Eye (tissue), 1 donor: Measurements from ENCODE around the gene MPRIP.

ENCODE experiments used
- DNase-seq: peaks from one replicate; pipeline ENCODE4 v3.0.0-alpha.2; 2015

MPRIP gene

DNA sequence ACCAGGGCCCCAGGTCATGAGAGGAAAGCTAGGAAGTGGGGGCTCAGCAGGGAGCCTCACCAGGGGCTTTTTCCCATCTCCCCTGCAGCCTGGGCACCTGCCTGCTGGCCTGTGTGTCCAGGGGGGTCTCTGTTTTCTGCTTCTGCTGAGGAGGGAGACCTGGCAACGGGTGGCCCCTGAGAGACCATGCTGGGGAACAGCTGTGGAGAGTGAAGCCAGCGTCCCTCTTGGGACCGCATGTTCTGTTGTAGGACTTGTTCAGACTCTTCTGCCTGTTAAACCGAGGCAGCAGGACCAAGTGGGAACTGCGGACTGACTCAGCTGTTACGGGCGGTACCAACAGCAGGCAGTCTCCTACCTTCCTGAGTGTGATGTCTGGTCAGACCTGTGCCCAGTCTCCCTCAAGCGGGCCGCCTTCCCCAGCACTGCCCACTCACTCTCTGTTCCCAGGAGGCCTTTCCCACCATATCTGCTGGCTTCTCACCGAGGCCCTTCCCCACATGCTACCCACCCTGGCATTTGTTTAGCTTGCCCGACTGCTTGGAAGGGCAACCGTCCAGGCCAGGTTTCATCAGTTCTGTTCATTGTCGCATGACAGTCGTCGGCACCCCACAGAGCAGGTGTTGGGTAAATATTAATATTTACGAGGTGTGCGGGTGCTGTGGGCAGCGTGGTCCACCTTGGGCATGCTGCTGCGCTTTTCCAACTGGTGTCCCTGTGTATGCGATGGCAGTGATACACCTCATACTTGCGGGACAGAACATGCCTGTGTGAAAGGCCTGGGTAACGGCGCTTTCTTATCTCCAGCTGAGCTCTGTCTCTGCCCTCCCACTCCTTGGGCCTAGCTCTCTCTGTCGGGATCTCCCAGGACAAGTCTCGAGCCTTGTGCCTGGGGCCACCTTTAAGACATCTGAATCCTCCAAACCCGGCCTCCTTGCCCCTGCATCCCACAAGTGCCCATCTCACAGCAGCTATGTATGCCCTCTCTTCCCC lies 69.4 kb downstream of the MPRIP start:
- DNase-seq: no peak

DNA sequence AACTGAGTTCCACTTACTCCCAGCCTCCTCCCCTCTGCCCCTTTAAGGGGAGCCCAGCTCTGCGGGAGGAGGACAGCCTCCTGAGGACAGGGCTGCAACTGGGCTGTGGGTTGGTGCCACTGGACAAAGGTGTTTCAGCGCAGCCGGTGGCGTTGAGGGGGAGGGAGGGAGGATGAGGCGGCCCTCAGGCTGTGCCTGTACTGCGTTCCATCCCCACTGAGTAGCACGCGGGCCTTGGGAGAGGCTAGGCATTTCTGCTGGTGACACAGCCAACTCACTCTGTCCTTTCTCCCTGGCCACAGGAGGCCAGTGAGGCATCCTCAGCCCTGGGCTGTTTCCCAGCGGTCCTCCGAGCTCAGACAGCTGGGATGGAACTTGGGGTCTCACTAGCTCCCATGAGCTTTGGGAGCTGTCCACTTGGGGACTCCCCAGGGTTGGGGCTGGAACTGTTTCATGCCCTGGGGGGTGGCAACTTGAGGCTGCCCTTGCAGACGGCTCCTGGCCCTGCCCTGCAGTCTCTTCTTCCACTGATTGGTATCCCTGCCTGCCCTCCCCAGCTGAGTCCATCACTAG lies 70.5 kb downstream of the MPRIP start:
- DNase-seq: no peak

DNA sequence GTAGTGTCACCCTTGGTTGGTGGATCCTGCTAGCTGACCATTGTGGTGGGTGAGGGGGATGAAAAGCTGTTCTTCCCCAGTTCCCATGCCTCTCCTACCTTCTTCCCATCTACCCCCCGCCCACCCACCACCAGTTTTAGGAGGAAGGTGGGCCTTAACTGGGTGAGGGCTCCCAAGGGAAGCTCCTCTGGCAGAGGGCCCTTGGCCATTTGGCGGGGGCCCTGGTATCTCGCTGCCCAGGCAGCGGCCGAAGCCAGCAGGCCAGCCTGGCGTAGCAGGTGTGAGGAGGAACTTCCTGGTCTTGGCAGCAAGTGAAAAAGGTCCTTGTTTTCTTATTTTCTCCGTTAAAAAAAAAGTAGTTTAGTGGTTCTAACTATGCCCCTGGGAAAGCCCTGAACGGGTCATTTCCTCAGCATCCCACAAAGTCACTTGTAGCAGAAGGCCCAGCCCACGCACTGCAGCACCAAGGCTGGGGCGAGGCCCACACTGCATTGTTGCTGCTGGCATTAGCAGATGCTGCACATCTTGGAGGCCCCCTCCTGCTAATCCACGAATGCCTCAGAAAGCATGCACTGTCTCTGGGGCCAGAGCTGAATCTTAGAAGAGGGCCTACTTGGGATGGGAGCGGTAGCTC lies 72.5 kb downstream of the MPRIP start:
- DNase-seq: no peak

DNA sequence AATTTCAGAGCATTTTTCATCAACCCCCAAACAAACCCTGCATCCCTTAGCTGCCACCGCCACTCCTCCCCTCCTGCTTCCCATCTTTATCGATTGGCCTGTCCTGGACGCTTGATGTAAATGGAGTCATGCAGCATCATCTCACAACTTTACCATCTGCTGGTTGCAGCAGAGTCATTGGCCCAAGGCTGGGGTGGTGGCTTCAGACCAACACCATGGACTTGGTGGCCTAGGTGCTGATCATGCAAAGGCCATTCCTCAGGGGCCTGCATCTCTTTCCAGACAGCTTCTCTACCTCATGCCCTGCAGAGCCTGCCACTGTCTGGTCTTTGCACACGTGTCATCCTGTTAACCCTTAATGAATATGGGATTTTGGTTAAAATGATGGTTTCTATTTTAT lies 73.4 kb downstream of the MPRIP start:
- DNase-seq: no peak

DNA sequence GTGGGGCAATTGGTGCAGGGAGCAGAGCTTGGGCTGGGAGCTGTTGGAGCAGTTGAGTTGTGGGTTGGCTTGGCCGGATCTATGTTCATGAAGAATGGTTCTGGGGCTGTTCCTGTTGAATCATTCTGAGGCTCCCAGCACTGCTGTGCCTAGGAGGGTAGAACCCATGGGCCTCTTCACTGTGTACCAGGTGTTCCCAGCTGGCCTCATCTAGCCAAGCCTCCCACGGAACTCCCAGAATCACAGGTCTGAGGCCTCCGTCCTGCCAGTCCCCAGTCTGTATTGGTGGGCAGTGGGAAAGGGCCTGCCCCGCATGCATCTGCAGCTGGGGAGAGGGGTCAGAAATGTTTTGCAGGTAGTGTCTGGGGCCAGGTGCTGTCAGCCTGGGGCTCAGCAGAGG lies 74.1 kb downstream of the MPRIP start:
- DNase-seq: no peak

DNA sequence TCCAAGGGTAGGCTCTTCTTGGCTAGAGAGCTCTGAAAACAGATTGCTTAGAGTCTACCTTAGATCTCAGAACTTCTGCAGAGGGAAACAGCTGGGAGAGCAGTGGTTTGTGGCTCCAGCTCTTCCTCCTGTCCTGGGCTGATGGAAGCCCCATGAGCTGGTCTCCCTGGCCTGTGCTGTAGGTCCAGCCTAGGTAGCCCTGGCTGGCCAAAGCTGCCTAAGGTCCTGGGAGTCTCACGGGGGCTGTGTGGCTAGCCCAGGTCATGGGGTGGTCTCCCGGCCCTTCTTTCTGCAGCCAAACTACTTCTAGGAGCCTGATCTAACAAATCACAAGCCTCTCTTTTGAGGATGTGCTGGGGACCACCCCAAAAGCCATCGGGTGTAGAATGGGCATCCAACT lies 75.7 kb downstream of the MPRIP start:
- DNase-seq: no peak

DNA sequence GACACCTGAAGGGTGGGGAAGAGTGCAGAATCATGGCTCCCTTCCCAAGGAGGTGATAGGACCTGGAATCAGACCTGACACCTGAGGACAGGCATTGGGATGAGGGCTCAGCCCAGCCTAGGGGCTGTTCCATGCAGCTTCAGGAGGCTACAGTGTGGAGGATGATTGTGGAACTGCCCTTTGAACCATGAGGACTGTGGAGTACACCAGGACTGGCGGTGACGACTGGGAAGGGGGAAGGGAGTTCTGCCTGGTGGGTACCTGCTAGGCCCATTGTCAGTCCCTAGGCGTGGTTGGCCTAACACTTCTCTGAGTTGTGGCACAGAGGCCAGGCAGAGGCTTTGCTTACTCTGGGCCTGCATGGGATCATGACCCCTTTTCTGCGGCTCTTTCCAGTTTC lies 76.1 kb downstream of the MPRIP start:
- no peak for DNase-seq

DNA sequence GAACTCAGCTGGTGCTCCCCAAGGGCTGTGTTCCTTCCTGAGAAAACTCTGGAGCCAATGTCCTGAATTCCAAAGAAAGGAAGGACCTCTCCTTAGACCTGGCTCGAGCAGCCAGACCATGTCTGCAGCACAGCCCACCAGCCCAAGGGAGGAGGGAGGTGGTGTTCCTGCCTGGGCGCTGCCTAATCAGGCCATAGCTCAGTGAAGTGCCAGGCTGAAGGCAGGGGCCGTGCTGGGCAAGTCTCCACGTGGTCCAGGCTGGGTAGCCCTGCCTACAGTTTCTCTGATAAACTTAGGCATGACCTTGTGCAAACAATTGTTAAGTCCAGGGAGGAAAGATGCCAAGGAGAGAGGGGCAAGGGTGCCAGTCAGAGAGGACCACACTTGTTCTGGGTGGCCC lies 76.8 kb downstream of the MPRIP start:
- DNase-seq: no peak

DNA sequence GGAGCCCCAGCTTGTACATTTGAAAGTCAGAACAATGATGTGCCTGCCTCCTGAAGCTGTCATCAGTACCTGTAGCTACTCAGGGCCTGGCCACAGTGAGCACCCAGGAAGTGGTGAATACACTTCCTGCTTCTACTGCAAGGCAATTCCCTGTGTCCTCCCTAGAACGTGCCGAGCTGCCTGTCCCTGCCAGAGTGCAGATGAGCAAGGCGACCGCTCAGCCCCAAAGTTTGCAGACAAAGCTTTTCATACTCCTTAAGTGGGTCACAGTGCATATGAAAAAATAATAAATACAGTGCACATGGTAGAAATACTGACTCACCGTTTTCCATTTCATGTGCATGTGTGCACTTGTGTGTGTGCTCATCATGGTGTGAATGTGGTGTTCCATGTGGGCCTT lies 77.3 kb downstream of the MPRIP start:
- no peak for DNase-seq

DNA sequence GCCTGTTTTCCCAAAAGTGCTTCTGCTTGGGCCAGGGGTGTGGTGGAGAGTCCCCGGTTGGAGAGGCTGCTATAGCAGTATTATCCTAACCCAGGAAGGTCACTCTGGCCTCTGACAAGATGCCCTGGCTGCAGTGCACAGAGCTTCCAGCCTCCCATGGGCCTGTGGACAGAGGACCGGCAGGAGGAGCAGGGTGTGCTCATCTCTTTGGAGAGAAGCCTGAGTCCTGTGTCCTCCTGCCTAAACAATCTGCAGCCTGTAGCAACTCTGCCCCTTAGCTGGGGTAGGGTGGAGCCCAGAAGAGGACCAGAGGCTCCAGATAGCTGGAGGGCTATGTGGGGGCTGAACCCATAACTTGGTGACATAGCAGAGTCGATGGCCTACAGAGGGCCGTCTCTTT lies 78.0 kb downstream of the MPRIP start:
- no peak for DNase-seq

DNA sequence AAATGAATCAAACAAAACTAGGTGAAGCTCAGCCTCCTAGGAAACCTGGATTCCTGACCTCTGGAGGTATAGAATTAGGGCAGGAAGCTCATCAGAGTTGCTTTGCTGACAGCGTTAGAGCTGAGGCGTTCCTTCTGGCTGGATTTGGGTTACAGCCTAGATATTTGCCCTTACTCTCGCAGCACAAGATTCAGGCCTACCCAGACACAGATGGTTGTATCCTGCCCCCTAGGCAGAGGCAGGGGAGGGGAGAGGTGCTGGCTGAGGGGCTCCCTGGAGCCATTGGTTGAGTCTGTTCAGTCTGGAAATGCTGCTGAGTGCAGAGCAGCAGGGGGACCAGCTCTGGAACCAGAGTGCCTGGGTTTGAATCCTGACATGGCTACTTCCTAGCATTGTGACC lies 78.4 kb downstream of the MPRIP start:
- no peak for DNase-seq

DNA sequence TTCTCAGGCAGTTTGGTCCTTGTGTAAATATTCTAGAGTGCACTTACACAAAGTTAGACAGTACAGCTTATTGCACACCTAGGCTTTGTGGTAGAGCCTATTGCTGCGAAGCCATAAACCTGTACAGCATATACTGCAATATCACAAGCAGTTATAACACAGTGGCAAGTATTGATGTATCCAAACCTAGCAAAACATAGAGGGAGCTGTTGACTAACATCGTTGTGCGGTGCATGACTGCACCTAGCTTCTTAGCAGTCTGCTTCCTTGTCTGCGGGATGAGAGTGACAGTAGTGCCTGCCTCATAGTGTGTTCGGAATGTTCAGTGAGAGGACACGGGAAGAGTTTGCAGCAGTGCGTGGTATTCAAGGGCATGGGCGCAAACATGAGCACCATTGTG lies 78.9 kb downstream of the MPRIP start:
- DNase-seq: no peak

DNA sequence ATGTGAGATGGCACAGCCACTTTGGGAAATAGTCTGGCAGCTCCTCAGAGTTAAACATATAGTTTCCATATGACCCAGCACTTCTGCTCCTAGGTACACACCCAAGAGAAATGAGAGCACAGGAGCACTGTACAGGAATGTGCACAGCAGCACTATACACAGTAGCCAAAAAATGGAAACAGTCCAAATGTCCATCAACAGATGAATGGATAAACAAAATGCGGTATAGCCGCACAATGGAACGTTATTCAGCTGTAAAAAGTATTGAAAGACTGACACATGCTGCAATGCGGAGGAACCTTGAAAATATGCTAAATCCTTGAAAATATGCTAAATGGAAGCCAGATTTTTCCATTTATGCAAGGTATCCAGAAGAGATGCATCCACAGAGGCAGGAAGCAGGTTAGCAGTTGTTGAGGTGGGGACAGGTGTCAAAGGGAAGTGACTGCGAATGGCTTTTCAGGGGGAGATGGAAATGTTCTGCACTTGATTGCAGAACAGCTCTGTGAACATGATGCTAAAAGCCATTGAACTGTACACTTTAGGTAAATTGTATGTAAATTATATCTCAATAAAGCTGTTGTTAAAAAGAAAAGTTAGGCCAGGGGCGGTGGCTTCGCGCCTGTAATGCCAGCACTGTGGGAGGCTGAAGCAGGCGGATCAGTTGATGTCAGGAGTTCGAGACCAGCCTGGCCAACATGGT lies 80.7 kb downstream of the MPRIP start:
- DNase-seq: no peak

DNA sequence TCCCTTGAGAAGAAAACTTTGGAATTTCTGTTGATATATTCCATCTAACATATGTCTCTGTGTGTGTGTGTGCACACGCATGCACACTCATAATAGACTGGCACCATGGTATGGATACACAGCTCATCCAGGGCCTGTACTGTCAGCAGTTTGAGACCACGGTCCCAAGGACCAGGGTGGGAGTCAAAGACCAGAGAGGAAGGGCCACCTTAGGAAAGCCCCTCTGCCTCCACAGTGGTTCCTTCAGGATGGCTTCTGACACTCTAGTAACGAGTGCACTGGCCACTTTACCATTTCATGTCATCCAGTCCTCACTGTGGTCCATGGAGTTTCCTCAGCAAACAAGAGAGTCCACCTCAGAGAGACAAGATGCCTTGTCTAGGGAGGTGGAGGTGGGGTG lies 82.1 kb downstream of the MPRIP start:
- no peak for DNase-seq

DNA sequence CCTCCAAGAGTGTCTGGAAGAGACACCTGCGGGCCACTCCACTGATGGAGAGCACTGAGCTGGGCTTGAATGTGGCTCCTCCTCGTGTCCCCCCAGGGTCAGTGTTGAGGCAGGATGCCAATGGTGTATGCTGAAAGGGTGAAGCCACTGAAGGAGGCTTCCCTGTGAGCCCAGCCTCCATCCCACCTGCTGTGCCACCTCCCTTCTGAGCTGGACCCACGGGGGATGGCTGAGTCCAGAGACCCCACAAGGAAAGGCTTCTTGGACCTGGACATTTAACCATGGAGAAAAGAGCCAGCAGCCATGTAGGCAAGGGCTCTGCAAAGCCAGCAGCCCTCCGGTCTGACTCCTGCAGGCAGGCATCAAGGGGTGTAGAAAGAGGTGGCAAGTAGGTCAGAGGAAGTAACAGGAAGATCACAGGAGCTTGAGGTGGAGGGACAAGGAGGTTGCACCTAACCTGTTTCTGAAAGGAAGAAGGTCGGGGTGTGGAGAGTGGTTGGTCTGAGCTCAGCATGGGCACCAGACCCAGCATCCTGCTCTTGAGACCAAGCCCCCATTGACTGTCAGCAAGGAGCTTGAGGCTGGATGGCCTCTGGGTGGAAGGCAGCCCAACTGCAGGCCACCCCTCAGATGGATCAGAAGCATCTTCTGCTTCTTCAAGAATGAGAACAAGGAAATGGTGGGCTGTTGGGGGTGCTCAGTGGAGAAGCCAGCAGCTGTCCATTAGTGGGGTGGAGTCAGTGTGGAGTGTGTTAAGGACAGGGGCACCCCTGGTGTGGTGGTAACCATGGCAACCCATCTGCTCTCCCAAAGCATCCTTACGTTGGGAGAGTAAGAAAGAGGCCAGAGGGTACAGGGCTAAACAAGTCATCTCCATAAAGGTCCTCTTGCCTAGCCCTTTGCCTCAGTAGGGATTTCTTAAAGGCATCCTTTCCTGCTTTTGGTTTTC lies 83.2 kb downstream of the MPRIP start:
- peak; percentile 82 for DNase-seq

DNA sequence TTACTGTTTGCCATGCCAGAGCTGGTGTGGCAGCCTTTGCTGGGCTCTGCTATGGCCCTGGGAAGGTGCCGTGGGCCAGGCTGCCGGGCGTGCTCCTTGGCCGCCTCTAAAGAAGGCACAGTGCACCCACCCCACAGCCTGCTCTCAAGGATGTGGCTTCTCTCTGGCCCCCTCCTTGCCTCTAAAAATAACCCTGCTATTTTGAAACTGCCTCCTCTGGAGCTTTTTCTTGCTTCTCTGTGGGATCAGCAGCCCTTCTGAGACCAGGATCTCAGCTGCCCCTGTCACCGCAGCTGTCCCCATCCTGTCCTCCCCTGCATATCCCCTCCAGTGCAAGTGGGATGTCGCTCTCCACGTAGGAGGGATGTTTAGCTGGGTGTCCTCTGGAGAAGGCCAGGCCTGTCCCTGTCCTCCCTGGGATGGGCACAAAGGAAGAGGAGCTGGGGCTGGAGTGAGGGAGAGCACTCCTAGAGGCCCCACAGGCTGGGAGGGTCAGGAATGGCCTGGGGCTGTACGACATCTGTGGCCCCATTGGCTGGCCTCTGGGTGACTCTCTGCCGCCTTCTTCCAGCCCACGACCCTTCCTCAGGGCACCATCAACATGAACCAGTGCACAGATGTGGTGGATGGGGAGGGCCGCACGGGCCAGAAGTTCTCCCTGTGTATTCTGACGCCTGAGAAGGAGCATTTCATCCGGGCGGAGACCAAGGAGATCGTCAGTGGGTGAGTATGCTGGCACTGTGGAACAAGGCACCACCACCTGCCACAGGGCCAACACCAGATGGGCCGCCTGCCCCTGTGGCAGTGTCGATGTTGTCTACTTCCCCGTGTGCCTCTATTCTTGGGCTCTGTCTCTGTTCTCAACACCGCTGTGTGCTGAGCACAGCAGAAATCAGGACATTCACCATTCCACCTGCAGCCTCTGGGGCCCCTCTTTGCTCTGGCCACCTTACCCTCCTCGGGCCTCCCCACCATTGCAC lies 84.2 kb downstream of the MPRIP start:
- no peak for DNase-seq

DNA sequence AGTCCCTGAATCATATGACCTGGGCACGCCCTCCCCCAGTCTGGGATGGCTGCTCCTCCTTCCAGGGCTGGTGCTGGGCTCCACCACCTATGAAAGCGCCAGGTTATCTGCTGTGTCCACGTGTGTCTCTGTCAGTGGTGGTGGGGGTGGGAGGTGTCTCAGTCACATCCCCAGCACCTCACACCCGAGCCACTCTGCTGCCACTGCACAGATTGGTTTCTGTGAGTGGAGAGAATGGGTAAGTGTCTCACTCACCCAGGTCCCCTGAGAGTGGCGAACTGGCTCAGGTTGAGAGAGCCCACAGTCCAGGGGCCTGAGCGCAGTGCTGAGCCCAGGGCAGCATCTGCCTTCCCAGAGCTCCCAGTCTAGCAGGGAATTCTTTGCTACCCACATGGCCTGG lies 84.9 kb downstream of the MPRIP start:
- no peak for DNase-seq

DNA sequence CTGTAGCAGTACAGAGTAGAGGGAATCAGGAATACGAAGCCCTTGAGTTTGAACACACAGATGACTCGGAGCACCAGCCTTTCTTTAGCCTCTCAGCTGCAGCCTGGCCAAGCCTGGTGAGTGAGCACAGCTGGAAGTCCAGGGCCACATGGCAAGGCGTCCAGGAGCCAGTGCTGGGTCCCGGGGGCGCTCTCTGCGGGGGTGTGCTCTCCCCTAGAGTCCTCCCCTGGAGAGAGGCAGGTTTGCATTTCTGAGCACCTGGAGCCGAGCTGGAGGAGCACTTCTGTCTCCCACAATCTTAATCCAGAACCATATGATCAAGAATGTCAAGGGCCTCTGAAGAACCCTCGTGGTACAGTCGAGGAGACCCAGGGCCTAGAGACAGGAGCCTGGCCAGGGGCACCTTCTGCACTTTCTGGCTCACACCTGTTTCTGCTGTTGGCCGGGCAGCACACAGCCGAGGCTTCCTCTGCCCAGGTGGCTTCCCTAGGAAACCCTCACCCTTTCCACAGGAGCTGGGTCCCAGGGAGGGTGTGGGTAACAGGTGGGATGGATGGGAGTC lies 85.6 kb downstream of the MPRIP start:
- DNase-seq: no peak

DNA sequence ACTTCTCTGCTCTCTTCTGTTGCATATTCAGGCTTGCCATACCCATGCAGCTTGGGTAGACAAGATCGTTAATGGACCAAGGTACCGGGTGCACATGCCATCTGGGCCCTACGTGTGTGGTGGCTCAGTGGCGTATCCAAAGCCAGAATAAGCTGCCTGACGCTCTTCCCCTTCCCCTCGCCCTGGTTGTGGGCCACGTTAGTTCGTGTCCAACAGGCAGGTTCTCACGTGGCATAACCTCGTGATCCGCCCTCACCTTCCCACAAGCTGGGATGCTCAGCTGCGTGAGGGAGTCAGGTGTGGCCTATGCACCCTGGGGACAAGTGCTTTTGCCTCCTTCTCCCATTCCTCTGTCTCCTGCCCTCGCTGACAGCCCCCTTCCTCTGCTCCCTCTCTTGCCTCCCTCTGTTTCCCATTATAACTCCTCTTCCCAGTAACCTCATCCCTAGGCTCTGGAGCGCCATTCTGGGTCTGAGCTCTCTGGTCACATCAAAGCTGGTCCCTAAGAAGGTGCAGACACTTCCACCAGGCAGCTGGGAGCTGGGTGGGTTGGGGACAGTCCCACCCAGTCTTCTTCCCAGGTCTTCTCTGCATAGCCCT lies 86.3 kb downstream of the MPRIP start:
- no peak for DNase-seq

DNA sequence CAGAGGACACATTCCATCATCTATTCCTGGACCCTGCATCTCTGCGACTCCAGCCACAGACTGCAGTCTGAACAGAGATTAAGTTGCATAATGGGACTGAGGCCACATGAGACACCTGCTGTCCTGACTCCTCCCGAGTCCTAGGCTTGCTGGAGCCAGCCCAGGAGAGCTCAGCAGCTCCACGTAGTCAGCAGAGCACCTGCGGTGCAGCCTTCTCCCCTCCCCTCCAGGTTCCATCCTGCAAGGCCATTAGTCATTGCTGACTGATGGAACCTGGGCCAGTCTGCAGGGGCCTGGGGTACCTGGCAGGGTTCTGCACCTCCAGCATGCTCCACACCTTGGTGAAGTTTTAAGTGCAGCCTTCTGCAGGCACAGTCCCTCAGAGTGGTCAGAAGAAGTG lies 87.2 kb downstream of the MPRIP start:
- no peak for DNase-seq
